ENCODE measurements around the gene PARD3.

The PARD3 gene

DNA sequence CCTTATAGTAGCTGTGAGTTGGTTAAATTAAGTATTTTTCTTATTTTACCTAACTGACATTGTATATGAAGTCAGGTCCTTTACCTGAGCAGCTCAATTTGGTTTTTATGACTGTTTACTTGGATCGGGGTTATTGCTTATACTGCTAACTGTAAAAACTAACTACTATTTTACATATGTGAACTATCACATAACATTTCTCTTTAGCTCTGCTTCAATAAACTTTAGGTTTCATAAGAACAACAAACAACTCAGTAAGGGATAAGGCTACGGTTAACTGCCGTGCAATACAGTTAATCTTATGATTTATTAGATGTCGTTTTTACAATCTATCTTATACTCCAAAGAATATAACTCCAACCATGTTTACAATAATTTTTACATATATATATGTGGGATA lies 480.2 kb downstream of the PARD3 start:
- Histone ChIP-seq H3K4me3 (ENCODE audit: low read depth in 1 of 2, low read length in 2 of 2) (no peak overlapping the region), H3K4me2 (ENCODE audit: insufficient read depth, low read length) (no peak overlapping the region), H3K27me3 (ENCODE audit: insufficient read depth, low read length, poor library complexity) (no peaks in the 10 kb centered on the region), H4K20me1 (ENCODE audit: insufficient read depth, low read length) (no peaks in the 10 kb centered on the region), H3K9ac (ENCODE audit: low read depth, low read length) (no peak overlapping the region), H3K27ac (ENCODE audit: low read length) (no peak overlapping the region), H3K79me2 (ENCODE audit: insufficient read depth, low read length) (no peaks in the 10 kb centered on the region), H3K36me3 (ENCODE audit: insufficient read depth, low read length) (peaks cover 27% of the 10 kb centered on the region), H3K4me1 (ENCODE audit: insufficient read depth, low read length) (no peaks in the 10 kb centered on the region), H3K9me3 (ENCODE audit: insufficient read depth, low read length, severe bottlenecking) (no peaks in the 10 kb centered on the region), H2AFZ (ENCODE audit: low read depth, low read length) (no peak overlapping the region)
- no peak for TF ChIP-seq EZH2 (IDR thresholded peaks at IDR 0.05; ENCODE audit: borderline replicate concordance, low read depth, low read length, severe bottlenecking)
- TF ChIP-seq, protein P1, sequence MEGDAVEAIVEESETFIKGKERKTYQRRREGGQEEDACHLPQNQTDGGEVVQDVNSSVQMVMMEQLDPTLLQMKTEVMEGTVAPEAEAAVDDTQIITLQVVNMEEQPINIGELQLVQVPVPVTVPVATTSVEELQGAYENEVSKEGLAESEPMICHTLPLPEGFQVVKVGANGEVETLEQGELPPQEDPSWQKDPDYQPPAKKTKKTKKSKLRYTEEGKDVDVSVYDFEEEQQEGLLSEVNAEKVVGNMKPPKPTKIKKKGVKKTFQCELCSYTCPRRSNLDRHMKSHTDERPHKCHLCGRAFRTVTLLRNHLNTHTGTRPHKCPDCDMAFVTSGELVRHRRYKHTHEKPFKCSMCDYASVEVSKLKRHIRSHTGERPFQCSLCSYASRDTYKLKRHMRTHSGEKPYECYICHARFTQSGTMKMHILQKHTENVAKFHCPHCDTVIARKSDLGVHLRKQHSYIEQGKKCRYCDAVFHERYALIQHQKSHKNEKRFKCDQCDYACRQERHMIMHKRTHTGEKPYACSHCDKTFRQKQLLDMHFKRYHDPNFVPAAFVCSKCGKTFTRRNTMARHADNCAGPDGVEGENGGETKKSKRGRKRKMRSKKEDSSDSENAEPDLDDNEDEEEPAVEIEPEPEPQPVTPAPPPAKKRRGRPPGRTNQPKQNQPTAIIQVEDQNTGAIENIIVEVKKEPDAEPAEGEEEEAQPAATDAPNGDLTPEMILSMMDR (IDR thresholded peaks at IDR 0.05; ENCODE audit: borderline replicate concordance, extremely low read depth, low read length, poor library complexity, severe bottlenecking): no peak
- ATAC-seq (ENCODE audit: insufficient read depth, low read depth) (no peak), DNase-seq (no peak)

DNA sequence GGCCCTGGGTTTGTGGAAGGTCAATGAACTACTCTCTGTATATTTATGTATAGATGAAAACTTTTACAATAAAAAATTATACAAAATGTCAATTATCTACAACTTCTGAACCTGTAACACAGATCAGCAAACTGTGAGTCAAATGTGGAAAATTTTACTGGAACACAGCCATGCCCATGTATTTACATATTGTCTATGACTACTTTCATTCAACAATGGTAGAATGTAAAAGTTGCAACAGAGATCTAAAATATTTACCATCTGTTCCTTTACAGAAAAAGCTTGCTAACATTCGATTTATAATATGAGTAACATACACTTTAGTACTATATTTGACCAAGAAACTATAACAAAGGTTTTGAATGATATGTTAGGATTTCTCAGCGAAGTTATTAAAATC lies 481.6 kb downstream of the PARD3 start:
- H3K4me1 ChIP-seq (ENCODE audit: insufficient read depth, low read length): no peaks in the 10 kb centered on the region
- no peak overlapping the region for H3K4me3 ChIP-seq (ENCODE audit: low read depth in 1 of 2, low read length in 2 of 2)
- H3K9me3 ChIP-seq (ENCODE audit: insufficient read depth, low read length, severe bottlenecking): no peaks in the 10 kb centered on the region
- TF ChIP-seq, protein P1 (IDR thresholded peaks at IDR 0.05; ENCODE audit: borderline replicate concordance, extremely low read depth, low read length, poor library complexity, severe bottlenecking): no peak
- TF ChIP-seq EZH2 (IDR thresholded peaks at IDR 0.05; ENCODE audit: borderline replicate concordance, low read depth, low read length, severe bottlenecking): no peak
- no peaks in the 10 kb centered on the region for H3K27me3 ChIP-seq (ENCODE audit: insufficient read depth, low read length, poor library complexity)
- no peaks in the 10 kb centered on the region for H4K20me1 ChIP-seq (ENCODE audit: insufficient read depth, low read length)
- no peaks in the 10 kb centered on the region for H3K79me2 ChIP-seq (ENCODE audit: insufficient read depth, low read length)
- no peak overlapping the region for H2AFZ ChIP-seq (ENCODE audit: low read depth, low read length)
- no peak overlapping the region for H3K9ac ChIP-seq (ENCODE audit: low read depth, low read length)
- no peak overlapping the region for H3K4me2 ChIP-seq (ENCODE audit: insufficient read depth, low read length)
- peaks cover 37% of the 10 kb centered on the region for H3K36me3 ChIP-seq (ENCODE audit: insufficient read depth, low read length)
- no peak for DNase-seq
- ATAC-seq (ENCODE audit: insufficient read depth, low read depth): no peak
- H3K27ac ChIP-seq (ENCODE audit: low read length): no peak overlapping the region

DNA sequence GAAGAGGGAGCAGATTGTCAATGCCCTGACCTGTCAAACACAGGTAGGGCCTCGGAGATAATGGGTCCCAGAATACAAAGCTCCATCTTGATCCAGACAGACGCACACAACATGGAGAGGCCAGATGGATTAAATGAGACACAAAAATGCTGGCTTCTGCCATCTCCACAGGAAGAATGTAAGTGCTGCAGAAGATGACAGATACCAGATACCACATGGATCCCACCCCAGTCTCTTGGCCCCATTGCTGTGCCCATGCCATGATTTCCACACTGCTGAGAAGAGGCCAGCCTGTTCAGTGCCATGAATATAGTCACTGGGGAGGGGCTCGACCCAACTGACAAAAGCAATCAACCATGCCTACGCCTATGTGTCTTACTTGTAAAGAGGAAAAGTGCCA lies 487.9 kb downstream of the PARD3 start:
- TF ChIP-seq, protein P1 (IDR thresholded peaks at IDR 0.05; ENCODE audit: borderline replicate concordance, extremely low read depth, low read length, poor library complexity, severe bottlenecking): no peak
- TF ChIP-seq EZH2 (IDR thresholded peaks at IDR 0.05; ENCODE audit: borderline replicate concordance, low read depth, low read length, severe bottlenecking): no peak
- Histone ChIP-seq H3K9ac (ENCODE audit: low read depth, low read length) (no peak overlapping the region), H3K4me2 (ENCODE audit: insufficient read depth, low read length) (no peak overlapping the region), H4K20me1 (ENCODE audit: insufficient read depth, low read length) (no peaks in the 10 kb centered on the region), H3K4me1 (ENCODE audit: insufficient read depth, low read length) (peaks cover 8% of the 10 kb centered on the region), H3K27ac (ENCODE audit: low read length) (no peak overlapping the region), H3K9me3 (ENCODE audit: insufficient read depth, low read length, severe bottlenecking) (no peaks in the 10 kb centered on the region), H3K79me2 (ENCODE audit: insufficient read depth, low read length) (no peaks in the 10 kb centered on the region), H3K4me3 (ENCODE audit: low read depth in 1 of 2, low read length in 2 of 2) (no peak overlapping the region), H3K36me3 (ENCODE audit: insufficient read depth, low read length) (peaks cover 55% of the 10 kb centered on the region), H3K27me3 (ENCODE audit: insufficient read depth, low read length, poor library complexity) (no peaks in the 10 kb centered on the region), H2AFZ (ENCODE audit: low read depth, low read length) (no peak overlapping the region)
- DNase-seq (no peak), ATAC-seq (ENCODE audit: insufficient read depth, low read depth) (no peak)

DNA sequence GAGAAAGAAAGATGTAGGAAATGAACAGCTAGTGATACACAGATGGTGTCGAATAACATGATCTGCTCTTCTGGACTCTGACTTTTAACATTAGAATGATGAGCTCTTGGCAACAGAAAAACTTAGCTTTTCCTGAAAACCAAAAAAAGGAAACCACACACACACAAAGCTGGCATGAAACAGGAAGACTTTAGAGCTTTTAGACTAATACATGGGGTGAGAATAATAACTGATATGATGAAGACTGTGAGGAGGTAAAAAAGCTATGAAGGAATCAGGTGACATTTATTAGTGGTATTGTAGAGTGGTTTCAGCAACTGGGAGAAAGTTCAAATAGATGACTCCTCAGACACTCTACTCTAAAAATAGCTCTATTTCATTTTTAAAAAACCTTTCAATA lies 491.9 kb downstream of the PARD3 start:
- TF ChIP-seq, protein P1 (IDR thresholded peaks at IDR 0.05; ENCODE audit: borderline replicate concordance, extremely low read depth, low read length, poor library complexity, severe bottlenecking): no peak
- ATAC-seq (ENCODE audit: insufficient read depth, low read depth) (no peak), DNase-seq (no peak)
- peaks cover 33% of the 10 kb centered on the region for H3K36me3 ChIP-seq (ENCODE audit: insufficient read depth, low read length)
- no peaks in the 10 kb centered on the region for H3K27me3 ChIP-seq (ENCODE audit: insufficient read depth, low read length, poor library complexity)
- no peak overlapping the region for H3K4me2 ChIP-seq (ENCODE audit: insufficient read depth, low read length)
- H4K20me1 ChIP-seq (ENCODE audit: insufficient read depth, low read length): no peaks in the 10 kb centered on the region
- no peak overlapping the region for H3K9ac ChIP-seq (ENCODE audit: low read depth, low read length)
- no peaks in the 10 kb centered on the region for H3K9me3 ChIP-seq (ENCODE audit: insufficient read depth, low read length, severe bottlenecking)
- peaks cover 8% of the 10 kb centered on the region for H3K4me1 ChIP-seq (ENCODE audit: insufficient read depth, low read length)
- no peak overlapping the region for H2AFZ ChIP-seq (ENCODE audit: low read depth, low read length)
- H3K79me2 ChIP-seq (ENCODE audit: insufficient read depth, low read length): no peaks in the 10 kb centered on the region
- H3K4me3 ChIP-seq (ENCODE audit: low read depth in 1 of 2, low read length in 2 of 2): no peak overlapping the region
- no peak overlapping the region for H3K27ac ChIP-seq (ENCODE audit: low read length)
